HG03097 (cell line): ENCODE data around the gene GYPE.
"Not testable (repeated sequence)": the region's sequence is repeated elsewhere in the genome, so short reads cannot be mapped to it uniquely, and the experiment has no call there.

Experiments
- ATAC-seq: cut with Tn5 transposase; IDR thresholded peaks from one replicate; pipeline ENCODE4 v1.9.1; 2021; ENCODE audit not compliant: unreplicated experiment, low FRiP score

The GYPE gene

DNA sequence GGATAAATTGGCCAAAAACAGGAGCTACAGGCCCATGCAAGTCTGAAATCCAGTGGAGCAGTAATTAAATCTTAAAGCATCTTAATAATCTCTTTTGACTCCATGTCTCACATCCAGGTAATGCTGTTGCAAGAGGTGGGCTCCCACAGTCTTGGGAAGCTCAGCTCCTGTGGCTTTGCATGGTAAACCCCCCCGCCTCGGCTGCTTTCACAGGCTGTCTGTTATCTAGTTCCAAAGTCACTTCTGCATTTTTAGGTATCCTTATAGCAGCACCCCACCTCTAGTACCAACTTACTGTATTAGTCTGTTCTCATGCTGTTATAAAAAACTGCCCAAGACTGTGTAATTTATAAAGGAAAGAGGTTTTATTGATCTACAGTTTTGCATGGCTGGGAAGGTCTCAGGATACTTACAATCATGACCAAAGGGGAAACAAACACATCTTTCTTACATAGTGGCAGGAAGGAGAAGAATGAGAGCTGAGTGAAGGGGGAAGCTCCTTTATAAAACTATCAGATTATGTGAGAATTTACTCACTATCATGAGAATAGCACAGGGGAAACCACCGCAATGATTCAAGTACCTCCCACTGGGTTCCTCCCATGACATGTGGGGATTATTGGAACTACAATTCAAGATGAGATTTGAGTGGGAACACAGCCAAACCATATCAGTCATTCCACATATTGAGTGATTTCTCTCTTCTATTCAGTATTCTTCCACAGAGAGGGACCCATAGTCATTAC lies 34.7 kb downstream of the GYPE start:
- ATAC-seq, result not testable (repeated sequence)

GRCh38 chr4:143869925-143870324 lies 35.4 kb downstream of the GYPE start:
- ATAC-seq, result not testable (repeated sequence)

GRCh38 chr4:143862716-143863115 lies 42.6 kb downstream of the GYPE start:
- not testable (repeated sequence) for ATAC-seq

DNA sequence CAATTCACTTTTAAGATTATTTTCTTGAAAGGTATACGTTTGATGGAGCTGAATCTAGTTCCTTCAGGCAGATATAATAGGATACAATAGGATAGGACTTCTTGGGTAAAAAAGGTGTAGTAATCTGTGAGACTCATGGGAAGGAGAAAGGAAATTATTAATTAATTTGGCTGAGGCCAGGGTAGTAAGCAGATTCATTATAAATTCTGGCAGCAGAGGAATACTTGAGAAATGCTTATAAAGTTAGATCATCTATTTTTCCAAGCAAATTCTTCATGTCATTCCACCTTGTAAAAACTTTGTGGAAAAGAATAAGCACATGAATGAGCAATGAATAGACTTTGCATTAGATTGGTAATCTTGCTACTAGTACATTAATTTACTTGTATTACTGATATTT lies 46.9 kb downstream of the GYPE start:
- no peak for ATAC-seq

GRCh38 chr4:143857391-143858336 lies 47.7 kb downstream of the GYPE start:
- ATAC-seq, result not testable (repeated sequence)

- ATAC-seq, result not testable (repeated sequence)
Measured at GRCh38 chr4:143856017-143856557, 49.3 kb downstream of the GYPE start.

- ATAC-seq, result not testable (repeated sequence)
Measured at GRCh38 chr4:143854645-143855044, 50.7 kb downstream of the GYPE start.

DNA sequence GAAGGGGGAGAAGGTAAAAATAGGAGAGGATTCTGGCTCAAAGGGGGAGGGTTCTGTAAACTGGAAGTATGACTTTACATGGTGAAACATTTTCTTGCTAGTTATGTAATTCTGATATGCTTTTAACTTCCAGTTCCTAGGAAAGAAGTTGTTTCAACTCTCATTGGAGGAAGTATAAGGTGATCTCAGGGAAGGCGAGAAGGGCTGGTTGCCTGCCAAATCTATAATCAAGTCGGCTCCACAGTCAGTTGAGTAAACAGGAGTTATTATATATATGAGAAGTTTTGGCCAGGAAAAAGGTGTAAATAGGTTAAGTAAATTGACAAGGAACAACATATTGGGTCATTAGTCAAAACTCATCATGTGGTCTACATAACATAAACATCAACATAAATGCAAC lies 56.1 kb downstream of the GYPE start:
- ATAC-seq, result not testable (repeated sequence)

- not testable (repeated sequence) for ATAC-seq
Measured at GRCh38 chr4:143843506-143843832, 61.9 kb downstream of the GYPE start.

DNA sequence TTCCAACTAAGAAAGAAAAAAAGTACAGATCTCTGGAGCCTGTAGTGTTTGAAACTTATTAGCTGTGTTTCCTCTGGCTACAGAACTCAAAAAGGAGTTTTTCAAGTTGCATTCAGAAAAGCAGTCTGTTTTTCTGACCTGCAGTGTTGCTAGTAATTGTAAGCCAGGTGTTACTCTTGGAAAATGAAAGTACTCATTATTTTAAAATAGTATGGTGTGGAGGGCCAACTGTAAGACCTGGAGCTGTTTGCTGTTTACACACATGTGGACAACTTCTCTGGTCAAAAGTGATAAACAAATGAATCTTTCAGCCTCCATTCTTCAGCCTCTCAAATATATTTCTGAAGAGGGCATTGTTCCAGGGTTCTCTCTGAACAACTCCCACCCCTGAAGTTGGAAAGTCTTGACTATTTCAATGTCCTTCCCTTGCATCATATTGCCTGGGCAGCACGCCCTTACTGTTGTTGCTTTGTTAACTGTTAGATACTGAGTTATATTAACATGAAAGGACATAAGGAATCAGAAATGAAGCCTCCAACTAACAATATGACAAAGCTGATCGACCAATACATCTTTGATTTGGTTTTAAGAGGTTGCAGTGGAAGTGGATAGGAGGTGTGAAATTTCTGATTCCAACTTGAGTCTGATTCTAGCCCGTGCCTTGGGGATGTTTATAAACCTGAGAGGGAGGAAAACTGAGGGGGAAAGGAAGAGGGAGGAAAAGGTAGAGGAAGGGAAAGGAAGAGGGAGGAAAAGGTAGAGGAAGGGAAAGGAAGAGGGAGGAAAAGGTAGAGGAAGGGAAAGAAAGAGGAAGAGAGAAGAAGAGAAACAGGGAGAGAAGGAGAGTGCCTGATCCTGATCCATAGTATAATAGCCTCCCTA lies 62.5 kb downstream of the GYPE start:
- not testable (repeated sequence) for ATAC-seq

GRCh38 chr4:143839413-143839812 lies 65.9 kb downstream of the GYPE start:
- not testable (repeated sequence) for ATAC-seq

- not testable (repeated sequence) for ATAC-seq
Measured at GRCh38 chr4:143834196-143834595, 71.2 kb downstream of the GYPE start.

DNA sequence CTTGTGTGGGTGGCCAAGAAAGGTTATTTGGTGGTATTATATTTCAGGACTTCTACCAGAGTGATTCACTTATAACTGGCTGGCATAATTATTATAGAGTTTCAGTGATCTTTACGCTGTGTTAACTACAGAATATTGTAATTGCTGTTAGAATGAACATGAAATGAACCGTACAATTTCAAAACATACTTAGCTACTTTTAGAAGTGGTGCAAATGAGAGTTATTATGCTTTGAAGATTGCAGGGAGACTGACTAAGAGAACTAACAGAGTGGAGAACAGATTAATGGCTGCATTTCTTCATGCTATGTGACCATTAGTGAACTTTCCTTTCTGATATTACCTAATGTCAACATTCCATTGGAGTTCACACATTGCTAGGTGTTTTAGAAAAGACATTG lies 71.7 kb downstream of the GYPE start:
- ATAC-seq, result not testable (repeated sequence)

DNA sequence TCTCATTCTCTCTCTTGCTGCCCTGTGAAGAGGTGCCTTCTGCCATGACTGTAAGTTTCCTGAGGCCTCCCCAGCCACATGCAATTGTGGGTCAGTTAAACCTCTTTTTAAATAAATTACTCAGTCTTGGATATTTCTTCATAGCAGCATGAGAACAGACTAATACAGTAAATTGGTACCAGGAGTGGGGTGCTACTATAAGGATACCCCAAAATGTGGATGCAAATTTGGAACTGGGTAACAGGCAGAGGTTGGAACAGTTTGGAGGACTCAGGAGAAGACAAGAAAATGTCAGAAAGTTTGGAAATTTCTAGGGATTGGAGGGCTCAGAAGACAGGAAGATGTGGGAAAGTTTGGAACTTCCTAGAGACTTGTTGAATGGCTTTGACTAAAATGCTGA lies 74.8 kb downstream of the GYPE start:
- not testable (repeated sequence) for ATAC-seq

DNA sequence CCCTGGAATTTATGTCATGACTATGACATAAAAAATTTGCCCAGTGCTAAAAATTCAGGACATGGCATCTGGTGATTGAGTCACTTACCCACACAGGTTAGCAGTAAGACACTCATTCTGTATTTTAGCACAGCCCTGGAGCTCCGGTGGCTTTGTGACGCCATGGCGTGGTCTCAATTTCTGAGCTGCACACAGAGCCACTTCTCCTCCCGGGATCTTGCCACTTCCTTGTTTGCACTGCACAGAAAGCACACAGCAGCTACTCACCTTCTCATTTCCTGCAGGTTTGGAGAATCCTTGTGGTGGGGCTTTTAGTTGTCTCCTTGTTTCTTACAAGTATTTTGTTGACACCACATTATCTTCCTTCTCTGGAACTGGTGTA lies 76.1 kb downstream of the GYPE start:
- not testable (repeated sequence) for ATAC-seq
